Measurements from ENCODE around the gene CCDC97. TPM values are rescaled to one million over a fixed set of nuclear protein-coding genes. Genes with fewer than 3 reads are reported as not detected.

CCDC97 gene
- total RNA-seq = 7.9 and 9.3 TPM in 2 replicates

DNA sequence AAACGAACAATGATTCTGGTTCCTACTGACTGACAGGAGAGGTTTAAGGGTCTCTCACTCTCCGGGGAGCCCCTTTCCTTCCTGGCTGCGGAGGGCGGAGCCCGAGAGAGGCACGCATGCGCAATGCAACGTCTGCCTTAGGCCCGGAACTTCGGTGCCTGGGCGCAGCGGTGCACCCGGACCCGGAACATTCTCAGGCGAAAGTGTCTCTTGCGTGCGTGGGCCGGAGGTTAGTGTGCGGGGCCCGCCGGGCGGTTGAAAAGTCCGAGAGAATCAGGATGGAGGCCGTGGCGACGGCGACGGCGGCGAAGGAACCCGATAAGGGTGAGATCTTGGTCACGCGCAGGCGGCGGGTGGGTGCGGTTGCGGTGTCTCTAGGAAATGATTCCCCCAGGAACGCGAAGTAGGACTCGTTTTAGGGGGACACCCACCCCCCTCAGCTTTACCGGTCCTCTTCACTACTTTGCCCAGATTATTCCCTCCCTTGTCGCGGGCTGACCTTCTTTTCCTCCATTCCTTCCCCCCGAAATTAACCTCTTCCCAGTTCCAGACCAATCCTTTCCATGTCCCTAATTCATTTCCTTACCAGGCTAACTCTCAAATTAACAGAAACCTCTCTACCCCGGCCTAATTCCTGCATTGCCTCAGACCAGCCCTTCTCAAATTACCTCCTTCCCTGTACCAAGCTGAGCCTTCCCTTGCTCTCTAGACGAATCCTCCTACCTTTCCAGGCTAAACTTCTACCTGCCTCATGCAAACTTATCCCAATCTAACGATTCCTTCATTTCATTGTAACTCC, at the start of gene CCDC97:
Gene CCDC97 (plus strand): TSS at position 140 of the 799 bp plus-strand sequence. CDS start 139 bp downstream, at position 279.

GRCh38 chr19:41263850-41264580, 46.0 kb upstream of the CCDC97 start, which contains the start of gene HNRNPUL1:
HNRNPUL1 (plus strand) TSS chr19:41264372; CDS start chr19:41264504, 132 bp downstream.

GRCh38 chr19:41353466-41354342, 43.7 kb downstream of the CCDC97 start, which contains the start of gene TGFB1:
TGFB1 (minus strand) TSS chr19:41353922; CDS start chr19:41353044, 878 bp downstream.

GRCh38 chr19:41363753-41364523, 54.0 kb downstream of the CCDC97 start, which contains the start of gene B9D2:
B9D2 (minus strand) TSS chr19:41364149; CDS start chr19:41363519, 630 bp downstream.

Other genes with a start within 250 kb of the CCDC97 start
- not detected in 2 replicates for gene CYP2A13, start 221.7 kb upstream of the CCDC97 start, total RNA-seq
- gene CYP2F1, start 195.7 kb upstream of the CCDC97 start, total RNA-seq = not detected in 2 replicates
- gene CYP2S1, start 117.0 kb upstream of the CCDC97 start, total RNA-seq = 0.77 and 3.3 TPM in 2 replicates
- gene AXL, start 90.9 kb upstream of the CCDC97 start, total RNA-seq = 105 and 126 TPM in 2 replicates
- 48.0 and 54.5 TPM in 2 replicates for gene HNRNPUL1, start 45.8 kb upstream of the CCDC97 start, total RNA-seq
- gene TGFB1, start 43.8 kb downstream of the CCDC97 start, total RNA-seq = 8.2 and 9.8 TPM in 2 replicates
- gene B9D2, start 54.0 kb downstream of the CCDC97 start, total RNA-seq = 4.1 and 4.8 TPM in 2 replicates
- gene TMEM91, start 66.4 kb downstream of the CCDC97 start, total RNA-seq = 9.3 and 9.4 TPM in 2 replicates
- 7.3 and 7.9 TPM in 2 replicates for gene EXOSC5, start 87.2 kb downstream of the CCDC97 start, total RNA-seq
- gene BCKDHA, start 87.6 kb downstream of the CCDC97 start, total RNA-seq = 19.1 and 22.9 TPM in 2 replicates
- gene B3GNT8, start 117.2 kb downstream of the CCDC97 start, total RNA-seq = 3.2 and 5.2 TPM in 2 replicates
- gene DMAC2, start 129.7 kb downstream of the CCDC97 start, total RNA-seq = 28.1 and 32.6 TPM in 2 replicates
- not detected in 2 replicates for gene ERICH4, start 133.0 kb downstream of the CCDC97 start, total RNA-seq

Measured in bronchial smooth muscle cell (primary cell).